Measurements from ENCODE around the gene MECP2. TPM values are rescaled to one million over a fixed set of nuclear protein-coding genes. Genes with fewer than 3 reads are reported as not detected.

MECP2 gene
- total and polyA plus RNA-seq, 2 of the 13 experiments (the other 11 are each of a cell fraction or from before 2014, with no cell fraction given), result 7.9 to 18.1 TPM

- no peak for TF ChIP-seq E2F2 (CRISPR knock-in tag; IDR thresholded peaks at IDR 0.05; ENCODE audit: borderline replicate concordance)
- TF ChIP-seq ATRX (CRISPR knock-in tag; IDR thresholded peaks at IDR 0.05; ENCODE audit: borderline replicate concordance), result no peak
- TF ChIP-seq PAF1 (CRISPR knock-in tag; IDR thresholded peaks at IDR 0.05), result no peak
- TF ChIP-seq SMC3 (IDR thresholded peaks at IDR 0.05; ENCODE audit: low read length), result no peak
- no peak for TF ChIP-seq HCFC1 (IDR thresholded peaks at IDR 0.05; ENCODE audit: low read depth, low read length)
- no peak for TF ChIP-seq ZNF30 (CRISPR knock-in tag; IDR thresholded peaks at IDR 0.05)
- no peak for TF ChIP-seq SMARCC2 (IDR thresholded peaks at IDR 0.05)
- peak; percentile 49; the same call in 1 of the 2 replicates for TF ChIP-seq YEATS4 (CRISPR knock-in tag; IDR thresholded peaks at IDR 0.05; ENCODE audit: borderline replicate concordance)
- no peak for TF ChIP-seq TRAFD1 (CRISPR knock-in tag; IDR thresholded peaks at IDR 0.05; ENCODE audit: borderline replicate concordance)
- TF ChIP-seq ZKSCAN1 (IDR thresholded peaks at IDR 0.05; ENCODE audit: low read length), result no peak
- no peak for TF ChIP-seq ZNF704 (CRISPR knock-in tag; IDR thresholded peaks at IDR 0.05; ENCODE audit: borderline replicate concordance)
- TF ChIP-seq RBM39 (IDR thresholded peaks at IDR 0.05; ENCODE audit: low read depth, low read length, poor library complexity, severe bottlenecking), result no peak
- no peak for TF ChIP-seq FUBP1 (CRISPR knock-in tag; IDR thresholded peaks at IDR 0.05; ENCODE audit: borderline replicate concordance)
- no peak for TF ChIP-seq RXRB (CRISPR knock-in tag; IDR thresholded peaks at IDR 0.05; ENCODE audit: borderline replicate concordance)
- TF ChIP-seq ZNF501 (CRISPR knock-in tag; IDR thresholded peaks at IDR 0.05), result no peak
- no peak for TF ChIP-seq ZNF557 (CRISPR knock-in tag; IDR thresholded peaks at IDR 0.05)
- TF ChIP-seq ZNF549 (CRISPR knock-in tag; IDR thresholded peaks at IDR 0.05), result no peak
- no peak for TF ChIP-seq ZNF670 (CRISPR knock-in tag; IDR thresholded peaks at IDR 0.05; ENCODE audit: borderline replicate concordance)
- no peak for TF ChIP-seq MATR3 (CRISPR knock-in tag; IDR thresholded peaks at IDR 0.05)
- TF ChIP-seq IRF2 (CRISPR knock-in tag; IDR thresholded peaks at IDR 0.05), result no peak
- no peak for TF ChIP-seq BORCS8-MEF2B (CRISPR knock-in tag; IDR thresholded peaks at IDR 0.05)
- TF ChIP-seq ZGPAT (CRISPR knock-in tag; IDR thresholded peaks at IDR 0.05), result no peak
- TF ChIP-seq KDM5B (CRISPR knock-in tag; IDR thresholded peaks at IDR 0.05; ENCODE audit: borderline replicate concordance), result no peak
Observed at GRCh38 chrX:154019633-154020528, 77.6 kb downstream of the MECP2 start, which contains the start of gene IRAK1 (continued).
